Ramos (cell line): ENCODE data around the gene PPIP5K2.
"Not testable (repeated sequence)": the region's sequence is repeated elsewhere in the genome, so short reads cannot be mapped to it uniquely, and the experiment has no call there.

Experiments
- in situ Hi-C: fragments of 300-500 bp; cut with MboI; formaldehyde crosslinking; loops from one replicate; pipeline ENCODE4 v1.14.3; 2022; ENCODE audit warnings: low sequenced_read_pairs; ENCODE audit not compliant: unreplicated experiment

Gene PPIP5K2

GRCh38 chr5:103120607-103121200 lies 603 bp downstream of the PPIP5K2 start:
- in situ Hi-C loops: no loop called here

- in situ Hi-C loops: no loop called here
Observed at GRCh38 chr5:103122242-103122641, 2.1 kb downstream of the PPIP5K2 start.

- in situ Hi-C loops: no loop called here
Observed at GRCh38 chr5:103126557-103126956, 6.5 kb downstream of the PPIP5K2 start.

GRCh38 chr5:103127292-103127817 lies 7.3 kb downstream of the PPIP5K2 start:
- in situ Hi-C loops: no loop called here

GRCh38 chr5:103128202-103128601 lies 8.1 kb downstream of the PPIP5K2 start:
- in situ Hi-C loops: no loop called here

- in situ Hi-C loops: no loop called here
Observed at GRCh38 chr5:103132684-103133083, 12.6 kb downstream of the PPIP5K2 start.

- in situ Hi-C loops: no loop called here
Observed at GRCh38 chr5:103133231-103133630, 13.1 kb downstream of the PPIP5K2 start.

- in situ Hi-C loops: no loop called here
Observed at GRCh38 chr5:103135461-103135860, 15.4 kb downstream of the PPIP5K2 start.

- in situ Hi-C loops: no loop called here
Observed at GRCh38 chr5:103138202-103138690, 18.1 kb downstream of the PPIP5K2 start.

- in situ Hi-C loops: no loop called here
Observed at GRCh38 chr5:103139264-103139865, 19.3 kb downstream of the PPIP5K2 start.

GRCh38 chr5:103142132-103142531 lies 22.0 kb downstream of the PPIP5K2 start:
- in situ Hi-C loops: loop anchor here (10.0 kb wide), 1 partner anchor 357 kb away; no protein-coding TSS in a partner anchor

GRCh38 chr5:103145196-103145595 lies 25.1 kb downstream of the PPIP5K2 start:
- in situ Hi-C loops: loop anchor here (10.0 kb wide), 1 partner anchor 360 kb away; no protein-coding TSS in a partner anchor

- in situ Hi-C loops: loop anchor here (10.0 kb wide), 1 partner anchor 363 kb away; no protein-coding TSS in a partner anchor
Observed at GRCh38 chr5:103148213-103148612, 28.1 kb downstream of the PPIP5K2 start.

- in situ Hi-C loops: no loop called here
Observed at GRCh38 chr5:103151156-103151555, 31.1 kb downstream of the PPIP5K2 start.

GRCh38 chr5:103166706-103167105 lies 46.6 kb downstream of the PPIP5K2 start:
- in situ Hi-C loops: no loop called here

- in situ Hi-C loops: no loop called here
Observed at GRCh38 chr5:103174147-103174546, 54.0 kb downstream of the PPIP5K2 start.

- in situ Hi-C loops: no loop called here
Observed at GRCh38 chr5:103177543-103177942, 57.4 kb downstream of the PPIP5K2 start.

- in situ Hi-C loops: no loop called here
Observed at GRCh38 chr5:103178167-103178566, 58.1 kb downstream of the PPIP5K2 start.

GRCh38 chr5:103186152-103186551 lies 66.1 kb downstream of the PPIP5K2 start:
- in situ Hi-C loops: no loop called here

- in situ Hi-C loops: no loop called here
Observed at GRCh38 chr5:103188436-103188835, 68.3 kb downstream of the PPIP5K2 start.

- in situ Hi-C loops: no loop called here
Observed at GRCh38 chr5:103203226-103203625, 83.1 kb downstream of the PPIP5K2 start.

GRCh38 chr5:103204990-103205389 lies 84.9 kb downstream of the PPIP5K2 start:
- in situ Hi-C loops: not testable (repeated sequence)
